Measurements from ENCODE around the gene SEMA3A.
"Not testable (repeated sequence)": the region's sequence is repeated elsewhere in the genome, so short reads cannot be mapped to it uniquely, and the experiment has no call there.

The SEMA3A gene

GRCh38 chr7:84108119-84108518 lies 86.5 kb downstream of the SEMA3A start:
- no peak for FAIRE-seq

- FAIRE-seq = no peak
Measured at GRCh38 chr7:84107259-84107658, 87.3 kb downstream of the SEMA3A start.

- FAIRE-seq = no peak
Measured at GRCh38 chr7:84106291-84106690, 88.3 kb downstream of the SEMA3A start.

- FAIRE-seq = no peak
Measured at GRCh38 chr7:84105586-84105985, 89.0 kb downstream of the SEMA3A start.

- FAIRE-seq = no peak
Measured at GRCh38 chr7:84104826-84105225, 89.8 kb downstream of the SEMA3A start.

GRCh38 chr7:84102213-84102612 lies 92.4 kb downstream of the SEMA3A start:
- FAIRE-seq = no peak

- no peak for FAIRE-seq
Measured at GRCh38 chr7:84100866-84101265, 93.7 kb downstream of the SEMA3A start.

- FAIRE-seq = no peak
Measured at GRCh38 chr7:84095971-84096370, 98.6 kb downstream of the SEMA3A start.

- no peak for FAIRE-seq
Measured at GRCh38 chr7:84092207-84092606, 102.4 kb downstream of the SEMA3A start.

- FAIRE-seq = no peak
Measured at GRCh38 chr7:84091318-84091717, 103.3 kb downstream of the SEMA3A start.

- FAIRE-seq = peak; percentile 4
Measured at GRCh38 chr7:84088802-84089201, 105.8 kb downstream of the SEMA3A start.

- FAIRE-seq = no peak
Measured at GRCh38 chr7:84085998-84086397, 108.6 kb downstream of the SEMA3A start.

GRCh38 chr7:84085147-84085546 lies 109.4 kb downstream of the SEMA3A start:
- FAIRE-seq = no peak

GRCh38 chr7:84083846-84084245 lies 110.7 kb downstream of the SEMA3A start:
- FAIRE-seq = no peak

GRCh38 chr7:84081973-84082522 lies 112.5 kb downstream of the SEMA3A start:
- FAIRE-seq = no peak

- FAIRE-seq = no peak
Measured at GRCh38 chr7:84077336-84077735, 117.3 kb downstream of the SEMA3A start.

GRCh38 chr7:84076219-84076618 lies 118.4 kb downstream of the SEMA3A start:
- FAIRE-seq = no peak

- FAIRE-seq = no peak
Measured at GRCh38 chr7:84073186-84073875, 121.3 kb downstream of the SEMA3A start.

- no peak for FAIRE-seq
Measured at GRCh38 chr7:84070770-84071169, 123.8 kb downstream of the SEMA3A start.

- no peak for FAIRE-seq
Measured at GRCh38 chr7:84069999-84070500, 124.5 kb downstream of the SEMA3A start.

GRCh38 chr7:84069033-84069432 lies 125.6 kb downstream of the SEMA3A start:
- FAIRE-seq = no peak

- not testable (repeated sequence) for FAIRE-seq
Measured at GRCh38 chr7:84062489-84062901, 132.1 kb downstream of the SEMA3A start.

GRCh38 chr7:84060760-84061261 lies 133.8 kb downstream of the SEMA3A start:
- no peak for FAIRE-seq

GRCh38 chr7:84060000-84060399 lies 134.6 kb downstream of the SEMA3A start:
- no peak for FAIRE-seq

Data from endometrium (tissue), 2 donors.